ENCODE measurements around the gene NABP1. TPM values are rescaled to one million over a fixed set of nuclear protein-coding genes. Genes with fewer than 3 reads are reported as not detected.

NABP1 gene
- total and polyA plus RNA-seq, 10 of the 15 experiments (the other 5 are each of a cell fraction or from before 2014, with no cell fraction given) = 22.9 to 65.7 (median 39.9) TPM

GRCh38 chr2:191687867-191688266, 9.9 kb downstream of the NABP1 start:
- BruUV-seq (replicated peaks) = no TSS peak
- H3K4me3 ChIP-seq = no peak overlapping the region

More at GRCh38 chr2:191687867-191688266, 9.9 kb downstream of the NABP1 start:
- no peak overlapping the region for H2AFZ ChIP-seq (ENCODE audit: control insufficient read depth, low read depth, low read length)
- 97% methylated on average over 6 of the region's 6 CpGs for WGBS (ENCODE audit: insufficient coverage, insufficient replicate concordance, low lambda C conversion rate, missing lambda C conversion rate)
- ChIA-PET POLR2A (no interaction called here), CTCF (interaction anchor here (0.8 to 6.4 kb wide), 9 partner anchors 11 to 635 kb away, joined by 3 to 112 read pairs (median 3); no protein-coding TSS in a partner anchor), SMC1A (ENCODE audit: uncharacterized antibody, unreplicated experiment) (interaction anchor here (1.1 to 2.8 kb wide), 6 partner anchors 11 to 120 kb away, joined by 3 to 27 read pairs (median 6); partner anchors contain the start of gene NABP1), RAD21 (ENCODE audit: unreplicated experiment) (interaction anchor here (1.4 to 2.4 kb wide), 3 partner anchors 8 to 122 kb away, joined by 4 to 16 read pairs (median 7); no protein-coding TSS in a partner anchor)
- TF ChIP-seq MLLT1 (IDR thresholded peaks at IDR 0.05) (no peak), HDGF (IDR thresholded peaks at IDR 0.05) (no peak), ATF7 (IDR thresholded peaks at IDR 0.05; ENCODE audit: low read depth) (no peak), ZBTB40 (IDR thresholded peaks at IDR 0.05; ENCODE audit: borderline replicate concordance) (no peak), ZBTB11 (CRISPR knock-in tag; IDR thresholded peaks at IDR 0.05) (no peak), TCF12 (IDR thresholded peaks at IDR 0.05; ENCODE audit: low read depth, low read length) (no peak)
- intact Hi-C loops (cut with micrococcal nuclease; ENCODE audit: unreplicated experiment) (no loop called here), in situ Hi-C loops (cut with MboI) (no loop called here)
- DNase-seq (ENCODE audit: low read depth, low spot score) (no peak), FAIRE-seq (no peak), ATAC-seq (peak; percentile 3; the same call in 2 of the 3 replicates)
- H3K4me1 ChIP-seq (ENCODE audit: control insufficient read depth, insufficient read depth, low read length) = no peaks in the 10 kb centered on the region
- no peaks in the 10 kb centered on the region for H3K9me3 ChIP-seq (replicated peaks; ENCODE audit: control insufficient read depth, insufficient read depth, low read length)
- H3K79me2 ChIP-seq (ENCODE audit: control insufficient read depth, insufficient read depth, low read length) = 0 out of 2 replicates have a peak, but pooled peaks cover 1% of the 10 kb centered on the region
- H3K27ac ChIP-seq (ENCODE audit: control insufficient read depth, insufficient read depth) = no peak overlapping the region
- no peak overlapping the region for H3K4me2 ChIP-seq (ENCODE audit: control insufficient read depth, insufficient read depth)
- no peak overlapping the region for H3K9ac ChIP-seq (ENCODE audit: control insufficient read depth, insufficient read depth, low read length)
- H3K27me3 ChIP-seq (replicated peaks in 1 of 2; ENCODE audit: control insufficient read depth in 2 of 2, insufficient read depth in 2 of 2, low read length in 1 of 2) = no peaks in the 10 kb centered on the region
- H4K20me1 ChIP-seq (ENCODE audit: control insufficient read depth, insufficient read depth) = no peaks in the 10 kb centered on the region
- H3K36me3 ChIP-seq (ENCODE audit: control insufficient read depth in 2 of 2, insufficient read depth in 2 of 2, low read length in 1 of 2) = peaks cover 5 to 23% of the 10 kb centered on the region in 2 experiments
